HK-2 (cell line): ENCODE measurements around the gene USH1C.

Experiments
- DNase-seq: peaks from one replicate; pipeline ENCODE4 v3.0.0-alpha.2; 2018; ENCODE audit not compliant: unreplicated experiment

The USH1C gene

DNA sequence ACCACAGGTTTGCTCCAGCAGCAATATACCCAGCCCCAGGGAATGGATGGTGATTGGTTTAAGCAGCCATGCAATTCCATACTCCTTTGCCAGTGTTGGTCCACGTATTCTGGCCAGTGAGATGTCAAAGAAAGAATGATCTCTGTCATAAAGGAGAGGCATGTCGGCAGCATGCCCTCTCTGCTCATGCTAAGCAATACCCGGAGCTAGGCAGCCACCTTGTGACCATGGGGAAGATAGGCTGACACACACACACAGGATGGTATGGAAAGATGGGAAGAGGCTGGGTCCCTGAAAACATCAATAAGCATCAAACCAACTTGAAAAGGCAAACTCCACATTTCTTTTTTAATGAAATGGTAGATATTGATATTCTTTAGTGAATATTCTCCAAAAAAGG is 72.7 kb downstream of the USH1C start:
- no peak for DNase-seq

DNA sequence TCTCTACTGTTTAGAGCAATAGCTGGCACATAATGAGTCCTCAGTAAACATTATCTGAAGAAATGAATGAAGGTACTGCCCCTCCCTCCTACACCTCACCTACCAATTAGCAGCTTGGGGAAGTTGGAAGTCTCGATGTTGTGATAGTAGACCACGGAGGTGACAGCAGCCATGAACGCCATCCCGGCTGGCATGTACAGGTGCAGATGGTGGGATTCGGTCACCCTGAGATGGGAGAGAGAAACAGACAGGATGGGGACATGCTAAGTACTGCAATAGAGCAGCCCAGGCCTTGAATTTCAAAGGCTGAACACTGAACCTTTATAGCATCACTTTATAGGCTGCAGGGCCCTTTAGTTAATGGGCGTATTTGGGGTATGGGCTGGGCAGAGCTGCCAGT is 74.2 kb downstream of the USH1C start:
- no peak for DNase-seq

DNA sequence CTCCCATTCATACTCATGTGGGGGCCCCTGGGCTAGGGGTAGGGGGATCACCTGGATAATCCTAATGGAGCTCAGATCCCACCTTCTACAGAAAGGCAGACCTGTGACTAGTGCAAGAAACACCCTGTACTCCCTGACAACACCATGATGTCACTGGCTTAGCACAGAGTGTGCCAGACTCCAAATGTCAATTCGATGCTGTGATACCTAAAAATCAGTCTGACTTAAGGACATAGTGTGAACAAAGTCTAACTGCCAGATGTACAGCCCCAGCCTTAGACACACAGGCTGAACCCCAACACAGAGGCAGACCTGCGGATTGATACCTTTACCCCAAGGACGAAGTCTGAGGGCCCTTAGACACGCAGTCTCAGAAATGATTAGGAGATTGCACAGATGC is 76.1 kb downstream of the USH1C start:
- no peak for DNase-seq

DNA sequence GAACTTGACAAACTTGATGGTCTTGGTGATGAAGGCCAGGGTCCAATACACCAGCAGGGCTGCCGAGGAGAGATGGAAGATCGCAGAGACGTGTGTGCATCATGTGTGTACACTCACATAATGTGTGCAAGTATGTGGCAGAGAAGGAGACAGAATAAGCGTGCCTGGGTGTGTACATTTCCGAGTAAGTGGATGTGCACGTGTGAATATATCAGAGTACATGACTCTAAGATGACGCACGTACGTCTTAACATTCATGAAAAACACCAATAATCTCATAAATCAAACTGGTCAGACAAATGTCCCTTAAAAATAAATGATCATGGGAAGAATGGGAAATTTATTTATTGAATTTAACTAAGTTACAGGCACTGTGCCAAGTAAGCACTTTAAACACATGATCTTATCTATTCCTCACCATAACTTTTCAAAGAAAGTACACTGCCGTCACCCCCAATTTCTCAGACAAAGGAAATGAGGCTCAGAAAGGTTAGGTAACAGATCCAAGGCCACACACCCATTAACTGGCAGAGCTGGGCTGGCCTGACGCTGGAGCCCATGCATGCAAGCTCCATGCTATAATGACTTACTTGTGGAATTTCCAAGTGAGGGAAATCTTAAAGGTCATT is 80.6 kb downstream of the USH1C start:
- no peak for DNase-seq

DNA sequence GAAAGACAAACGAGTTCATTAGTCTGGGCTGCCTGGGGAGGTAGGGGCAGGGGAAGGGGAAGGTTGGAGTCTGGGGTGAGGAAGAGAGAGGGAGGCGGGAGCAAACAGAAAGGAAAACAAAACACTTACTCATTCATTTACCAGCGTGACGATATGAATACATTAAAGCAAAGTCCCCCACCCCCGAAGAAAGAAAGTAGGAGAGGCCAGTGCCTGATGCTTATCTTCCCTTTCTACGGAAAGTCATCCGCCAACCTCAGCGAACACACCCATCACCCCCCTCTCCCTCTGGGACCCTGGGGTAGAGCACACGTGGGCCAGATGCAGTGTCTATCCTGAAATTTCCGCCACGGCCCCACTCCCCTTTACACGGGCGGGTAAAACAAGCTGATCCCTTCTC is 81.3 kb downstream of the USH1C start:
- no peak for DNase-seq

DNA sequence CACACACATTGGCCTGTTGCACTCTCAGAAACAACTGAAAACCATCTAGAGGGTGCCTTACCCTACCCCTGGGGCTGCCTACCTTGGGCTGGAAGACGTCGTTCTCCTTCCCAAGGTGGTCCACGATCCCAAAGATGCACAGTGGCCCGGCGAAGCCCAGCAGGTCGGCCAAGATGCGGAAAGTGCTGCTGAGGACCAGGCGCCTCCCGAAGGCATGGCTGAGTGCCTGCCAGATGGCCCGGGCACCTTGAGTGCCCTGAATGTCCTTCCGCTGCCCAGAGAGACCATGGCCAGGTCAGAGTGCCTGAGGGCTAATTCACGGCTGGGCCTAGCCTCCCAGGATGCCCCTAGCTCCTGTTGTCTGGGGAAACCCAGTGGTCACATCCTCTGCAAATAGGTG is 83.8 kb downstream of the USH1C start:
- DNase-seq, result no peak

DNA sequence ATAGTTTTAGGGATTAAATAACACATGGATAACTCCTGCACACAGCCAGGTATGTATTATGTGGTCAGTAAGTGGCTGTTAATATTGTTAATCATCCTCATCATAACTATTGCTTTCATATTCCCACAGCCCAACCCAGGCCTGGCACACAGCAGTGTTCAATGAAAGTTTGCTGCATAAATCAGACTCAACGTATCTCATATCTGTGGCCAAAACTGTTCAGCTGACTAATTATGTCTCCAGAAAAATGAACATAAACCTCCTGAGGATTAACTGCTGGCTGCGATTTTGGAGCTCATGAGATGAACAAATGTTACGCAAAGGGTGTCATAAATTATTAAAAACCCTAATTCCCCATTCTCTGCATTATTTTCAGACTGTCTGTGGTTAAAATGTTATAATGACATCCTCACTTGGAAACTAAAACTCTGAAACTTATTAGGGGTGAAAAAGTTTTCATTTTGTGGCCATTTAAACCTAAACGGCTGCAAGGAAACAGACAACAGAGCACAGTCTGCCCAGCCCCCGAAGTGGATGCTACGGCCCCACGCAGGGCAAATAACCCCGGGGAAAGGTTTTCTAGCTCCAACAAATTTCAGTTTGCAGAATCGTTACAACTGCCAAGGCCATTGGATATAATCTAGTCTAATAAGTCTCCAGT is 84.8 kb downstream of the USH1C start:
- no peak for DNase-seq

DNA sequence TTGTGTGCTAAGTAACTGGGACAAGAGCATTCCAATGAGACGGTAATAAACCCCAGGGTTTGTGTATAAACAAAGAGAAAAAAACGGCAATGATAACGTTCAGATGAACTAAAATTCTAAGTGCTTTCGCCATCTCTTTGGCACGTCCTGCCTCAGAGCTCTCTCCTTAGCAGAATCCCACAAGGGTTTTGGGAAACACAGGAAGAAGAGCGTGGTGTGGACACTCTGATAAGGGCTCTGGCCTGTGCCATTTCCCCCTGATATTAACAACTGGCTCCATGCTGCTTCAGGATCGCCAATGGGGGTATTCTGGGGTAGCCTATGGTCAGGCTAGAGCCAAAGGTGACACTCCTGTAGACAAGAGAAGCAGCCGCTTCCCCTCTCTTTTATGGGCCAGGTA is 85.9 kb downstream of the USH1C start:
- DNase-seq, result no peak

DNA sequence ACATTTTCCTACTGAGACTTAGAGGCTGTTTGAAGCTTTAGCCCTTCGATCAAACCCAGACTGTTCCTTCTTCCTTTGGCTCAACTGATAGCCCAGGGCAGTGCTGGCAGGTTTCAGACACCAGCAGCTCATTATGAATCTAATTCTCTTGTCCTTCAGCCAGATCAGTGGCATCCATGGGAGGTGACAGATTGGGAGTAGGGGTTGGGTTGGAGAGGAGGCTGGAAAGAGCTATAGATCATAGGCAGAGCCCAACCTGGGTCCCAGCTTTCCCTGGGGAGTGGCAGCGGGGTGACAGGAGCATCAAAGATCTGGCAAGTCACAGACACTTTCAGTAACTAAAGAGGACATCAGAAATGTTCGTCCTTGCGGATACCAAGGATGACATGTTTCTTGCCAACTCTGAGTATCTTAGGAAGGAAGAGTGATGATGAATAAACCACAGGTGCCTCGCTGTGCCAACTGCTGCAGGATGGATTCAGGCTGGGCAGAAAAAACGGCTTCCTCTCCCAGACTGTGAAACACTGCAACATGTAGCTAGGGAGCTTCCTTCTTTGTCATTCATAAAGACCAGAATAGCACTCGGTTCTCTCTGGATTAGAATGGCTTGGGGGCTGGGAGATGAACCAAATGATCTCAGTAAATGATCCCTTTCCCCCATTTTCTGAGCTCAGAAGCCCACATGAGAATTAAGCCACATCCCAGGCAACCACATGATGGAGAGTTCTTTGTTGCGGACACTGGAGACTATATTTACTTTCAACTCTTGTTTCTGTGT is 86.6 kb downstream of the USH1C start:
- no peak for DNase-seq

DNA sequence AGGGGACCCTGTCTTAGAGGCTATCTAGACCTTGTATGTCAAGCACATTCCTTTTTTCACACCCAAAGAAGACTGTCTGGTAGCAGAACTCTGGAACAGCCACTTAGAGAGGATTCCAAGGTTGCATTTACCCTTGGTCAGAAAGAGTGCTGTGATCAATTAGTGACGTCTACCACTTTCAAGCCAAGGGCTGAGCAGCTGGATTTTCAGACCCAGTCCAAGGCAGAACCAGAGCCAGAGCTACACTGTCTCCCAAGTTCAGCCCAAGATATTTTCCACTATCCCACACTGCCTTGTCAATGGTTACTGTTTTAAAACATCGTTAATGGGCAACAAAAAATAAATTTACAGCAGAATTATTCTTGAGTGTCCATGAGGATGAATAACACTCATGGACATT is 91.5 kb downstream of the USH1C start:
- no peak for DNase-seq

DNA sequence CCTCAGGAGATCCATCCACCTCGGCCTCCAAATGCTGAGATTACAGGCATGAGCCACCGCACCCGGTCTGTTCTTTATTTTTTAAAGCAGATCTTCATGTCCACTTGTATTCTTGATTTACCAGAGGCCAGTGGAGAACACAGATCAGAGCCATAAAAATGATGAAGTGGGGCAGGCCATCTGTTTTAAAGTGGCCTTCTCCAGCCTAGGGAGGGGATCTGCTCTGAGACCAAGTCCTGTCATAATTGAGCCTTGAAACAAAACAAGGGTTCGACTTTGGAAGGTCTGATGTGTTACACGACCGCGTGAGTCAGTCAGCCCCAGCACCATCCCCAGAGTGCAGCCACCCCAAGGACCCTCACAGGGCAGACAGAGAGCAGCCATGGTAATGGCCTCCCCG is 95.1 kb downstream of the USH1C start:
- DNase-seq, result no peak

DNA sequence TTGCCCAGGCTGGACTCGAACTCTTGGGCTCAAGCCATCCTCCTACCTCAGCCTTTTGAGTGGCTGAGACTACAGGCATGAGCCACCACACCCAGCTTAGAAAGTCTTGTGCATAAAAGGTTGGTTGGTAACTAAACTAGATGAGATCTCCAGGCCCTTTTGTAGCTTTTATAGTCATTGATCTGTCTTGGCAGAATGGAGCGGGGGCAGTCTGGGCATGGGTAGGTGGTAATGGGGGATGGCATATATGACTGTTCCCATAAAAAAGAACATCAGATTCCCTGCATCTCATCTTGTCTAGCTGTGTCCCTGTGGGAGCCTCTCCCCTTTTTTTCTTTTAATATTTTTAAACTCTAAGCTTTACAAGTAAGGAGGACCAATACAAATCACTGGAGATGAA is 97.7 kb downstream of the USH1C start:
- no peak for DNase-seq

DNA sequence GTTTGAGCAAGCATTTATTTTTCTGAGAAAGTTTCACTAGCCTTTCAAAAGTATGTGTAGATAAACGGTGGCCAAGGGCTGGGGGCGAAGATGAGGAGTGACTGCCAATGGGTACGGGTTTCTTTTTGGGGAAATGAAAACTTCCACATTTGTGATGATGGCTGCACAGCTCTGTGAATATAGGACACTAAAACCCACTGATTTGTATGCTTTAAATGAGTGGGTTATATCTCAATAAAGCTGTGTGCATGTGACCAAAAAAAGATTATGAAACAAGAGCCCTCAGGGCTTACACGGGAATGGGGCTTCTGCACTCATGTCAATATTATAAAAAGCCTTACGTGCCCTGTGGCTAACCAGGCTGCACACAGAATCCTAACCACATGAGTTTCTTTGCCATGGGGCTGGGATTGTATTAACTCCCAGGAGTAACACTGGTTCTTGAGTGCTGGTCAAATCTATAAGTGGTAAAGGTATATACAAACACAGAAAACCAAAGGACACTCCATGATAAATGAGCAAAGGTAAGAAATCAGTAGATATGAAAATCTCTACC is 98.9 kb downstream of the USH1C start:
- no peak for DNase-seq

DNA sequence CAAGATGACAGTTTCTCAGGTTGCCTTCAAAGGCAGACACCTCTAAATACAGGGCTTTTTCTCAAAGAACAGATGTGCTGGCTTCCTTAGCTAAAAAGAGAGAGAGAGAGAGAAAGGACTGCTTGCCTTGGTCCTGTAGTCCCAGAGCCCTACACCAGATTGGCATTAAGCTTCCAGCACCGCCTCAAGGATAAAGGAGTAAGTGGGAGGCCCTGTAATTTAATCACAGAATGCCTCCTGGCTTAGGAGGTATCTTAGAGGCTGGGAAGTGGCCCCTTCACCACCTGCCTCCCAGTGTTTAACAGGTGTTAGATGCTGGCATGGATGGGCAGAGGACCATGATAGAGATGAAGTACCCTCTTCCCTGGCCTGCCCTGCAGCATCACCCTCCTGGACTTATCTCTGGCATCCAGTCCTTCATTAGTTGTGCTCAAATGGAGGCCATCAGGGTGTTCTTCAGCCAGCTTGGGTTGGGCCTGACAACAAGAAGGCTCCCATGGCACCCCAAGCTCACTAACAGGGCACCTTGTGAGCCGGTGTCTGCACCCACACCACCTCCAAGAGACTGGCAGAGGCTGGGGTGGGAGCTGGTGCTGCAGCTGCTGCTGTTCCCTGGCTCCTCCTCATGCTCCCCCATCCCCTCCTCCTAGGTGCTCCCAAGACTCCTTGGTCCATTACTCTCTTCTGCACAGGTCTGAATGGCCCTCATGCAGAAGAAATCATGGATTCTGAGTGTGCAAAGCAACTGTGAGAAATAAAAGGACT is 100.1 kb downstream of the USH1C start:
- no peak for DNase-seq
